ENCODE measurements around the gene UBE2O.

- no peak for TF ChIP-seq CTCF (IDR thresholded peaks at IDR 0.05; ENCODE audit: low read depth, low read length)
- no peak for TF ChIP-seq EZH2phosphoT487 (IDR thresholded peaks at IDR 0.05; ENCODE audit: low read depth)
Measured at GRCh38 chr17:76471498-76472257, 18.7 kb upstream of the UBE2O start.
